Kidney glomerular epithelial cell (primary cell): Measurements from ENCODE around the gene WDTC1.

Experiments used
- DNase-seq: peaks from one replicate; lab custom pipeline; 2025; lab: John Stamatoyannopoulos, UW

The WDTC1 gene

DNA sequence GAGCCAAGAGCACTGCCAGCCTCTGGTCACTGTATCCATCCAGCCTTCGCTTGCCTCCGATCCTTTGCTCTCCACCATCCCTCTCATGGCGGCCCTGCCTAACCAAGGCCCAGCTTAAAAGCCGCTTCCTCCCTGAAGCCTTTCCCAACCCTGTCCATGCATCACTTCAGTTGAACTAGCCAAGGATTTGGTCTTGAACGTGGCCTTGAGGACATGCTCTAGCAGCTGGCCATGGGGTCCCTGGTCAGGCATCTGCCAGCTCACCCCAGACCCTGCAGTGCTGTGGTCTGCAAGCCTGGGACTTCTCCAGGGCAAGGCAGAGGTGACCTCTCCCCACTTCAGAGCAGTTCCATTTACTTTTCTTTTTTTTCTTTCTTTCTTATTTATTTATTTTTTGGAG lies 102.3 kb downstream of the WDTC1 start:
- DNase-seq = no peak

DNA sequence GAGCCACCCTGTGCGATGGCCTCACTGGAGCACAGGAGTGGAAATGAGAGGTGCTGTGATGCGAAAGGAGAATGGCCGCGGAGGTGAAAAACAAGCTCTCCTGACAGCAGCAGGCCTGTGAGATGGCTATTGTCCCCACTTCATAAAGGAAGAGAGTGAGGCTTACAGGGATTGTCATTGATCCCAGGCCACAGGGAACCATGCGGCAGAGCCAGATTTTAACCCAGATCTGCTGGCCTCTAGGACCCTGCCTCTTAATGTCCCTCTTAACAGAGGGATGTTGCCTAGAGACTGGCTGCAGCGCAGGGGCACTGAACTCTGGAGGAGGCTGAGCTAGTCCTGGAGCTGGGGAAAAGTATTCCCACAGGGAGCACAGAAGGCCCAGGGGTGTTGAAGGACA lies 104.3 kb downstream of the WDTC1 start:
- no peak for DNase-seq

DNA sequence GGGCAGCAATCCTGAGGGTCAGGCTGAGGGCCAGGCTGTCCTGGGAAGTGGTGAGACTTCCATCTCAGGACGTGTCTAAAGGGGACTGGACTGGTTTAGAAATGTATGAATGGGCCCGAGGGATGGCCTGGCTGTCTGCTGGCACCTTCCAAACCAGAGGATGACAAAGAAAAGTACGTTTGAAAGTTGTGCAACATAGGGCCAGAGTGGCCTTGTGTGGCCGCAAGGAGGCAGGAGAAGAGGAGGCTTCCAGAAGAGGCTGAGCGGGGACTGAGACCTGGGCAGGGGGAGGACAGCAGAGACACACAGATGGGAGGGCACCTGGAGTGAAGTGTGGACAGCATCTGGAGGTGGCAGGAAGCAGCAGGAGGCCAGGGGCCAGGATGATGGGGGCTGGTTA lies 104.8 kb downstream of the WDTC1 start:
- DNase-seq = no peak

DNA sequence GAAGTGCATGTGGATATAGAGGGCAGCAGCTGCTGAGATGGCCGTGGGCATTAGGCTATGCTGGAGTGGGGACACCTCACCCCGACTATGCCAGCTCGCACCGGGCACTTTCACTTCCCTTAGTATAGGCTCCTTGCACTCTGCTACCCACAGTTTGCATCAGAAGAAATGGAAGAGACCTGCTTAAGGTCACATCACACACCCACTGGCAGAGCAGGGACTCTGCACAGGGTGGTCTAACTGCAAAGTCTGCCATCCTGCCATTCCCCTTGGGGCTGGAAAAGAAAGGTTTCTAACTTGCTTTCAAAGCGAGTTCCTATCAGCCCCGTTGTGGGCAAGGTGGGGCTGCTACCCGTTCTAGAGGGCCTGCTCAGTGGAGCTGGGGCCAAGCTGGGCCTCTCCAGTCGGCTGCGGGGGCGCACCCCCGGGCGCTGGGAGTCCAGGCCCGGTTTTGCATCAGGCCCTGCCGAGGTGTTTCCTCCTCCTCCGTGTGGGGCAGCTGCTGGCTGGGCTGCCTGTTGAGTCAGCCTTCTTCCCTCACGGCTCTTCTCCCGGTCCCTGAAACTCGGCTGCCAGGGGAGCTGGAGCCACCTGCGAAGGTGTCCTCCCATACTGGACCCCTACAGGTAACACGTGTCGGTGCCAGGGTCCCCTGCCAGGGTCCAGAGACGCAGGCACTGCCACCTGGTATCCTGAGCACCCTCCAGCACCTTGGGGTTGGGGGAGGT lies 107.3 kb downstream of the WDTC1 start, which contains the start of gene SYTL1:
TSS of gene SYTL1 (plus strand) at position 498 of the 728 bp plus-strand sequence. CDS start 3,313 bp downstream, outside the sequence.
- DNase-seq = peak; percentile 58

DNA sequence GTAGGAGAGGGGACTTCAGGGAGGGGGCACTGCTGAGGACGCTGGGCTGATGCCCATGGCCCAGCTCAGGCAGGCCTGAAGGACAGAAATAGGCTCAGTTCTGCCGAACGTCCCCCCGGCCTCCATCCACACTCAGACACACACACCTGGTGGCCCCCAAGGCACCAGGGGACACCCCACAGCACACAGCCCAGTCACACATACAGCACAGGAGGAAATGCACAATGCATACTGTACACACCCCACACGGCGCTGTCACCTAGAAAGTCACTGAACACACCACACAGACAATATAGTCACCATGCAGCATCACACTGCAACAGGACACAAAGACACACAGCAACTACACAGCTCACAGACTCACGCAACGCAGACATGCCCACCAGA lies 108.0 kb downstream of the WDTC1 start:
- no peak for DNase-seq

DNA sequence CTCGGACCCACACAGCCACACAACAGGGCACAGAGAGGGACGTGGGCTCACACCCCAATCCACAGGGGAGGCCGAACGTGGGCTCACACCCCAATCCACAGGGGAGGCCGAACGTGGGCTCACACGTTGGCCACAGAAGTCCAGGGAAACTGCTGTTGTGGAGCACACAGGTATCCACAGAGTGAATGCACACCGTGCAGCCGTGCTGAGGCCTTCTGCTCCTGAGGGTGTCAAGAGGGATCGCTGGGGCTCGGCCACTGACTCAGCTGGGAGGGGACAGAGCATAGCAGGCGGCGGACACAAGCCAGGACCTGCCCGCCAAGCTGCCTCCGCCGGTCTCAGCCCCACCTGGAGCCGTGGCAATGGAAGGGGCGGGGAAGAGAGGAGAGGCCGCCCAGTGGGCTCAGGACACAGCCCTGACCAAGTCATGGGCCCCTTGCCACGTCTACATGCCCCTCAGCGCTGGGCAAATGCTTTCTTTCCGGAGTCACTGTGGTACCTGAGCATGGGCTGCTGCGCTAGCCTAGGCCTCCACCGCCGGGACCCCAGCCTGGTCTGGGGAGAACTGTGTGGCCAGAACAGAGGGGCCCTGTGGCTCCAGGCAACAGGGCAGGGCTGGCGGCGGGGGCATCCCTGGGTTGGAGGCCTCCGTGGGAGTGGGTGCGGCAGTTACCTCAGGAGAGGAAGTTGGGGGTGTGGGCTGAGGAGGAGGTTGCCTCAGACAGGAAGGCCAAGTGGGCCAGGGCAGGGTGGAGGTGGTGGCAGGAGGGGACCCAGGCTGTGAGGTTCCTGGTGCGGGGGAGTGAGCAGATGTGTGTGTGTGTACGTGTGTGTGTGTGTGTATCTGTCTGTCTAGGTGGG lies 108.6 kb downstream of the WDTC1 start:
- no peak for DNase-seq

DNA sequence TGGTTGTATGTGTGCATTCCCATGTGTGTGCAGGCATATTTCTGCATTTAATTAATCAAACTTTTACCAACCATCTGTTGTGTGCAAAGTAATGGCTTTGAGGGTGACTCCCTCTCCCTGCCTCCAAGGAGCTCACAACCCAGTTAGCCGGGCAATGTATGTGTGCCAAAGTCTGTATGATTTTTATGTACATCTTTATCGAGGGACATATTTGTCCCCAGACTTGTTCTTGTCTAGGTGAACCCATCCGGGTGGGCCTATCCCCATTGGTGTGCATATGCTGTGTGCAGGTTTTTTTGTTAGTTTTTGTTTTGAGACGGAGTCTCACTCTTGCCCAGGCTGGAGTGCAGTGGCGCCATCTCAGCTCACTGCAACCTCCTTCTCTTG lies 109.2 kb downstream of the WDTC1 start:
- peak; percentile 29 for DNase-seq

DNA sequence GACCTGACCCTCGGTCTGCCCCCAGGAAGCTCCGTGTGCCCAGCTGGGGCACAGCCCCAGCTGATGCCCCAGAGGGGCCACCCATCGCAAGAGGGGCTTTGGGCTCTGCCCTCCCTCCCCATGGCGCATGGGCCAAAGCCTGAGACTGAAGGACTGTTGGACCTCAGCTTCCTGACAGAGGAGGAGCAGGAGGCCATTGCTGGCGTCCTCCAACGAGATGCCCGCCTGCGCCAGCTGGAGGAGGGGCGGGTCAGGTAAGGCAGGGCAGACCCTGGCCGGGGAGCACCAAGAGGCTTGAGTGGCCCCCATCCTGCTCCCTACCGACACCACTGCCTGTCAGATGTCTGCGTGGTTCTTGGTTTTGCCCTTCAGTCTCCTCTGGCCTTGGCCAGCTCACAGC lies 110.8 kb downstream of the WDTC1 start:
- no peak for DNase-seq

DNA sequence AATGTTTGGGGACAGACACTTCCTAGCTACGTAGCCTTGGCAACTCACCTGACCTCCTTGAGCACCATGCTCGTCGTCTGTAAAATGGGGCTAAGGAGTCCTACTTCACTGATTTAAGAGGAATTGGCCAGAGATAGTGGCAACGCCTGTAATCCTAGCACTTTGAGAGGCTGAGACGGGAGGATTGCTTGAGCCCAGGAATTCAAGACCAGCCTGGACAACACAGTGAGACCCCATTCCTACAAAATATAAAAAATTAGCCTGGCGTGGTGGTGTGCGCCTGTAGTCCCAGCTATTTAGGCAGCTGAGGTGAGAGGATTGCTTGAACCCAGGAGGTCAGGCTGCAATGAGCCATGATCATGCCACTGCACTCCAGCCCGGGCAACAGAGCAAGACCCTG lies 111.9 kb downstream of the WDTC1 start:
- no peak for DNase-seq

DNA sequence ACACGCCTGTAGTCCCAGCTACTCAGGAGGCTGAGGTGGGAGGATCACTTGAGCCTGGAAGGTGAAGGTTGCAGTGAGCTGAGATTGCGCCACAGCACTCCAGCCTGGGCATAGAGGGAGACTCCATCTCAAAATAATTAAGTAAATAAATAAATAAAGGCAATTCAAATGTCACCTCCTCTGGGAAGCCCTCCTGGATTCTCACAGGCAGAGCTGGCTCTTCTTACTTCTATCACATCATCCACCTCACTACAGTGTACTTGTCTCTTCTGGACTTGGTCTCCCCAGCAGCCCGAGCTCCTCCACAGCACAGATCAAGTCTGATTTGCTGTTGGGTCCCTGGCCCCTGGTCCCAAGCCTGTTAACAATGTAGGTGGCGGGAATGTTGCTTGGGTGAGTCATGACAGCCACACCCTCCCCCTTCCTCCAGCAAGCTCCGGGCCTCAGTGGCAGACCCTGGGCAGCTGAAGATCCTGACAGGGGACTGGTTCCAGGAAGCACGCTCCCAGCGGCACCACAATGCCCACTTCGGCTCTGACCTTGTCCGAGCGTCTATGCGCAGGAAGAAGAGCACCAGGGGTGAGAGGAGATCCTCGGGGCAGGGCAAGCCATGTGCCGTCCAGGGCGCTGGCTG lies 112.7 kb downstream of the WDTC1 start:
- no peak for DNase-seq

DNA sequence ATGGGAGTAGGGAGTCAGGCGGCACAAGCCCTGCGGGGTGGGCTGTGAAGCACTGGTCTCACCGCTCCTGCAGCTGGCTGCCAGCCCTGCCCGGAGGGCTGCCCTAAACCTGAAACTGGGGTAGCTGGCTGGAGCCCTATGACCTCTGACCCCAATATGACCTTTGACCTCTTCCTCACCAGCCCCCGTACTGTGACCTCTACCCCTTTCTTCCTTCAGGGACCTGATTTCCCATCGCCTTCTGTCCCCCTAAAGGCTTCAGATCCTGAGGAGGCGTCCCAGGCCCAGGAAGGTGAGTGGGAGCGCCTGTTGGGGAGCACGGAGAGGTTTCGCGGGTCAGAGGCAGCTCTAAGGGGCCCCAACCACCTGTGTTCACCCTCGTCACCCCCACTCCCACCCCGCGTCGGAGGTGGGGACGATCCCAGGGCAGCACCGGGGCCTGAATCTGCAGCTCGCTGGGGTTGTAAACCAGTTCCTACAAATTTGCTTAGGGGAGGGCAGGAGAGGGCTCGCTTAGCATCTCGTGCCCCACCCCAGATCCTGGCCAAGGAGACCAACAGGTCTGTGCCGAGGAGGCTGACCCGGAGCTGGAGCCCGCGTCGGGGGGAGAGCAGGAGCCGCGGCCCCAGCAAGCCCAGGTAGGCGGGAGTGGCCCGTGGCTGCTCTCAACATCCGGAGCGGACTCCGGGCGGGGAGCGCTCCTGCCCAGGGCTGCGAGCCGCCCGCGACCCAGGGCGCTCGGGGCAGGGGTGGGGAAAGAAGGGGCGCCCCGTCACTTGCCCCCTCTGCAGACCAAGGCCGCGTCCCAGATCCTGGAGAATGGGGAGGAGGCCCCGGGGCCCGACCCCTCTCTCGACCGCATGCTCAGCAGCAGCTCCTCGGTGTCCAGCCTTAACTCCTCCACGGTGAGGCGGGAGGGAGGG lies 114.7 kb downstream of the WDTC1 start:
- peak; percentile 12 for DNase-seq

DNA sequence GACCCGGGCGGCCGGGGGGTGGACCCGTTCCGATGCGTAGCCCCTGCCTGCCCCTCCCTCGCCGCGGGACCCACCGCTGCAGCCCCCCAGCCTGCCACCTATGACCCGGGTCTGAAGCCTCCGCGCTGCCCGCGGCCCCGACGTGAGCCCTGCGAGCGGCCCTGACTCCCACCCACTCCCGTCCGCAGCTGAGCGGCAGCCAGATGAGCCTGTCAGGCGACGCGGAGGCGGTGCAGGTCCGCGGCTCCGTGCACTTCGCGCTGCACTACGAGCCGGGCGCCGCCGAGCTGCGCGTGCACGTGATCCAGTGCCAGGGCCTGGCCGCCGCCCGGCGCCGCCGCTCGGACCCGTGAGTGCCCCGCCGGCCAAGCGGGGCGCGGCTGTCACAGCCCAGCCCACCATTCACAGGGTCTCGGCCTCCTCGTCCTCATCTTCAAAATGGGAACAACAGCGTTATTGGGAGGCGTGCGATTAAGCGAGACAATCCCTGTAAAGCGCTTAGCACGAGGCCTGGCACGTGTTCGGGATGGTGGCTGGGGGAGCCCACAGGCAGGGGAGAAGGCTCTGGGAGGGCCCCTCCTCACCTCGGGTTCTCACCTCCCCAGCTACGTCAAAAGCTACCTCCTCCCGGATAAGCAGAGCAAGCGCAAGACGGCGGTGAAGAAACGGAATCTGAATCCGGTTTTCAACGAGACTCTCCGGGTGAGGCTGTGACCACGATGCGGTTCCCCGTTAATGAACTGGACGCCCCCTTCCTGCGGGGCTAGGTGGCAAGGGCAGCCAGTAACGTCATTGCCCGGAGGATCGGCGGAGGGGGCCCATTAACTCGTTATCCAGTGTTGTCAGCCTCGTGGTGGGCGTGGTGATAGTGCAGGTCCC lies 115.6 kb downstream of the WDTC1 start:
- DNase-seq = no peak

DNA sequence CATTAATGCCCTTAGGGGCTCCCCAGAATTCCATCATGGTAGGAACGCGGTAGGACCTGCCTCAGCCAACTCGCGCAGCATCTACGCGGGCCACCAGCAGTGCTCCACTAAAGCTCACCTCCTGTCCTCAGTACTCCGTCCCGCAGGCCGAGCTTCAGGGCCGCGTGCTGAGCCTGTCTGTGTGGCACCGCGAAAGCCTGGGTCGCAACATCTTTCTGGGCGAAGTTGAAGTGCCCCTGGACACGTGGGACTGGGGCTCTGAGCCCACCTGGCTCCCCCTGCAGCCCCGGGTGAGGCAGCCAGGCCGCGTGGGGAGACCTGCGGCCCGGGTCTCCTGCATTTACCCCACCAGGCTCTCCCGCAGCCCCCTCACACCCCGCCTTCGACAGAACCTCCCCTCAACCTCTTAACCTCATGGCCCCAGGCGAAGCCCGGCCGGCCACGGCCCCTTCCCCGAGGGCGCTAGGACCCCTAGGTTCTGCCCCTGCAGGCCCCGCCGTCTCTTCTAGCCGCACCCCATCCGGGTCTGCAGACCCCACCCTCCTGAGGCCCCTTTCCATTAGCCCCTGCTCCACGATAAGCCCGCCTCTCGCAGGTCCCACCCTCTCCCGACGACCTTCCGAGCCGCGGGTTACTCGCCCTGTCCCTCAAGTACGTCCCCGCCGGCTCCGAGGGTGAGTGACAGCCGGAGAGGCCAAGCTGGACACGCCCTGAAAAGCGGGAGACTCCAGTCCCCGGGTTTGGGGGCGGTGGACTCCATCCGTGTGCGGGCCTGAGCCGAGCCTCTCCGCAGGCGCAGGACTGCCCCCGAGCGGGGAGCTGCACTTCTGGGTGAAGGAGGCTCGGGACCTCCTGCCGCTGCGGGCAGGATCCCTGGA lies 116.5 kb downstream of the WDTC1 start:
- no peak for DNase-seq

DNA sequence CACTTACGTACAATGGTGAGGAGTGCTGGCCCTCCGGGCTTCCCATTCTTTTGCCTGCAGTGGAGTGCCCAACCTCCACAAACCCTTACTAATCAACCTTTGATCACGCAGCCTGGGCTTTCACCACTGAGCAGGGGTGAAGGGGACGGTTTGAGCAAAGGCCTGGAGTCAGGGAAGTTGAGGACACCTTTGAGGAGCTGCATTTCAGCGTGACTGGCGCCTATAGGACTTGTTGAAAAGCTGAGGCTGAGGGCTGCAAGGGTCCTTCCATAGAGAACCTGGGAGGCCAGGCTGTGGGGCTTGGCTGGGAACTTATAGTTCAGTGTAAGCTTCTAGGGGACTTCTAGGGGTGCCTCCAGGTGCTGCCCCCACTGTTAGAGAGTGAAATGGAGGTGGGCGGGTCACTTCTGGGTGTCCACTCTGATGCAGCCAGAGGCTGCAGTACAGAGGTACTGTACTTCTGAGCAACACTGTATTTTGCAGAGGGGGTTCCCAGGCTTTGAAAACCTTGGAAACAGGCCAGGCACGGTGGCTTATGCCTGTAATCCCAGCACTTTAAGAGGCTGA lies 117.2 kb downstream of the WDTC1 start:
- DNase-seq = no peak

DNA sequence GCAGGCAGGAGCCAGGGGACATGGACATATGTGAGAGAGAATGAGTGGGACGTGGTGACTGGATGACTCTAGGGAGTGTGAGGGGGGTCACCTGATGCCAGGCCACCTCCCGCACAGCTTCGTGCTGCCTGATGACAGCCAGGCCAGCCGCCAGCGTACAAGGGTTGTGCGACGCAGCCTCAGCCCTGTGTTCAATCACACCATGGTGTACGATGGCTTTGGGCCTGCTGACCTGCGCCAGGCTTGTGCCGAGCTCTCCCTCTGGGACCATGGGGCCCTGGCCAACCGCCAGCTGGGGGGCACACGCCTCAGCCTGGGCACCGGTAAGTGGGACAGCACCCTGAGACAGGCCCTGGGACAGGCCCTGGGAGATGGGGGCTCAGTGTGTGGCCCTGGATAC lies 118.7 kb downstream of the WDTC1 start:
- no peak for DNase-seq

DNA sequence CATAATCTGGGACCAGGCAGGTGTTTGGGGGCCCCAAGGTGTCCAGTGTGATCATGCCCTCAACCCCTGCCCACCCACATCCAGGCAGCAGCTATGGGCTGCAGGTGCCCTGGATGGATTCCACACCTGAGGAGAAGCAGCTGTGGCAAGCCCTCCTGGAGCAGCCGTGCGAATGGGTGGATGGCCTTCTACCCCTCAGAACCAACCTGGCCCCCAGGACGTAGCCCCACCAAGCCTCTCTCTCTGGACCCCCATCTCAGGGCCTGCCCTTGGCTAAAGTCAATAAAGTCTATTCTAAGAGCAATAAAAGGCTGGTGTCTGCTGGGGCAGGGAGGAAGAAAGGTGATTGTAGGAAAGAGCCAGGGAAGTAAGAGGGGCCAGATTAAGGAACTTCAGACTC lies 119.2 kb downstream of the WDTC1 start:
- no peak for DNase-seq

DNA sequence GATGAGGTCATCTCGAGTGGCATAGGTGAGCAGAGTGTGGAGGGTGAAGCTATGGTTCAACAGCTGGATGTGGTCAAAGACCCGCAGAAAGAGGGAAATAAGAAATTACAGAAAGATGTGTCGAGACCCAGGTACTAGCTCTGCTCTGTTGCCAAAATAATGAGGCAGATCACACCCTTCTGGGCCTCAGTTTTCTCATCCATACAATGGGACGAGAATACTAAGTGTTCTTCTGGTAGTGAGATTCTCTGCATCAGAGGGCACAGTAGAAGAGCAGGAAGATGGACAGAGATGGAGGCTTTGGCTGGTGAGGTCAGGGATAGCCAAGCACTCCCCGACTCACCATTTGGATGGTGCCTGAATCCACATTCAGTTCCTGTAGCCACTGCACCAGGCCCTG lies 121.3 kb downstream of the WDTC1 start:
- no peak for DNase-seq

DNA sequence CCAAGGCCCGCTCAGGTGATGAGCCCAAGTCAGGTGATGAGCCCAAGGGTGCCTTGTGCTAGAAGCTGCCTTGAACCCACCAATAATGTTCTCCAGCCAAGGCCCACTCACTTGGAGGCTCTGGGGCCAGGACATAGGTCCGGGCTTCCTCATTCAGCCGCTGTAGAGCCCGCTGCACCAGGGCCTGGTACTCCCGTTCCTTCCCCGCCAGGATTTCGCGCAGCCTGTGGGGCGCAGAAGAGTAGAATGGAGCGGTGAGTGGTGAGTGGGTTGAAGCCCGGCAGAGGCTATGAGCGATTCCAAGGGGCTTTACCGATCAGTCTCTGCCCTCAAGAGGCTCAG lies 121.8 kb downstream of the WDTC1 start:
- no peak for DNase-seq

DNA sequence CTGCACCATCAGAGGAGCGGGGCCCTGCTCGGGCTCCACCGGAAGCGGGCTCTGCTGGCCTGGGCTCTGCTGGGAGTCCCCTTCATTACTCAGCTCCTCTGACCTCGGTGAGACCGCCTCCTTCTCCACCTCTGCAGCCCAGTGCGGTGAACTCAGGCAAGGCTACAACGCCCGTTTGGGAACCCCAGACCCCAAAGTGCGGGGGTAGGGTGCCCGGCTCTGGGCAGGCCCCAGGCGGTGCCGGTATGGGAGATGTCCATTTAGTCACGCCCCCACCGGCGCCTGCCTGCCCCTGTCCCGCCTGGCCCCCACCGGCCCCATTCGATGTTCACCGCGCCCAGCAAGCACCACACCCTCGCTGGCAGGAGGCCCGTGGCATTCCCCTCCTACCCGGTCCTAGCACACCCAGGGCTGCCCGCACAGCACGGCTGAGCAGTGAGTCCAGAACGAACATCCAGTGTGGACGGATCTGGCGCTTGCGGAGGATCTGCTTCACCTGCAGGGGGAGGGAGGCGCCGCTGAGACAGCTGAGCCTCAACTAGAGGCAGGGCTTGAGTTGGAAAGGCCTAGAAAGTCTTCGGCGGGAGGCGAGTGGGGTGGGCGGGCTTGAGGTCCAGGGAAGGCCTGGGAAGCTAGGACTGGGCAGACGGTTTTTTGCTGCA lies 122.3 kb downstream of the WDTC1 start:
- DNase-seq = no peak
